HG03439 (cell line): ENCODE measurements around the gene AKR1A1.
"Not testable (repeated sequence)": the region's sequence is repeated elsewhere in the genome, so short reads cannot be mapped to it uniquely, and the experiment has no call there.

ENCODE experiments used
- ATAC-seq: cut with Tn5 transposase; IDR thresholded peaks from one replicate; pipeline ENCODE4 v1.9.1; 2021; ENCODE audit warnings: mild to moderate bottlenecking, moderate library complexity; ENCODE audit not compliant: unreplicated experiment

AKR1A1 gene

GRCh38 chr1:45569571-45569961 lies 18.9 kb downstream of the AKR1A1 start:
- peak; percentile 13 for ATAC-seq

- peak; percentile 71 for ATAC-seq
Measured at GRCh38 chr1:45569962-45570581, 19.4 kb downstream of the AKR1A1 start.

GRCh38 chr1:45570631-45571030 lies 20.0 kb downstream of the AKR1A1 start:
- ATAC-seq, result no peak

DNA sequence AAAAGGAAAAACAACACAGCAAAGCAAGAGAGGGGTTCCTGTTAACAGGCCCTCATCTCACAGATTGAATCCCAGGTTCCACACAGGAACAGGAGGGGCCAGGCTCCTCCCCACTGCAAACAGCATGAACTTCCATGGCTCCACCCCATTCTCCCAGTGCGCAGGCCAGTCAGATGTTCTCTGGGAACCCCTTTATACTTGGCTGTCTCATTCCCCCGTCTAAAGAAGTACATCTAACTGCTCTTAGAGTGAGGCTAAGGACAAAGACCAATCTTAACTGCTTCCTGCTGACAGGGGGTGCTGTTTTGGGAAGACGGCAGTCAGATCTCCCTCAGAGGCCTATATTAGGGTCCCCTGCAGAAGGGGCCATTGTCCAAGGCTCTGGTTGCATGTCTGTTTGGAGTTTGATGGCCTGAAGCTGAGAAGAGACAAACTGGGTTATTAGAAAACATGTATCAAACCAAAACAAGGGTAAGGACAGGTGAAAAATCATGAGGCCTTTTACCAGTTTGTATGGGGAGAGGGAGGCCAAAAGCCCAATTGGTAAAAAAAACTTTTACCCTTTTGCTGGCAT lies 22.7 kb downstream of the AKR1A1 start:
- ATAC-seq, result no peak

DNA sequence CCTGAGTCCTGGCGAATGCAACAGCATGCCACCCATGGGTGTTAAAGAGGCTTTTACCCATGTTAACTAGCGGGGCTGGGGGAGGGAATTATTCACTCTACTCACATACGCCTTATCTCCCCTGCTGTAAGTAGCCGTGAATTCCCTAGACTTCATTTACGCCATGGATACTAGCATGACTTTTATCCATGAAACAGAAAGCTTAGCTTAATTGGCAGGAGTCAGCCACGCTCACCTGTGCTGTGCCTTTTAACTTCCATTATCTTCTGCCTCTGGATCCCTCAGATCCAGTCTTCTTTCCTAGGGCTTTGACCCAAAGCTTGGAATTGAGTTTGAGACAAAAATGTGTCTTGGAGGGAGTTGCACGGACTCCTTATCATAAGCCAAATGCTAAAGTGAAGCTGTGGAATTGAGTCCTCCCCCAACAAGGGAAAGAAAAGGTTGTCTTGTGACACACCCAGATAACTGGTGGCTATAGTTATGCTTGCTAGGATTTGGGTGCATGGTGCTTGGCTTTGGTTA lies 23.5 kb downstream of the AKR1A1 start:
- no peak for ATAC-seq

DNA sequence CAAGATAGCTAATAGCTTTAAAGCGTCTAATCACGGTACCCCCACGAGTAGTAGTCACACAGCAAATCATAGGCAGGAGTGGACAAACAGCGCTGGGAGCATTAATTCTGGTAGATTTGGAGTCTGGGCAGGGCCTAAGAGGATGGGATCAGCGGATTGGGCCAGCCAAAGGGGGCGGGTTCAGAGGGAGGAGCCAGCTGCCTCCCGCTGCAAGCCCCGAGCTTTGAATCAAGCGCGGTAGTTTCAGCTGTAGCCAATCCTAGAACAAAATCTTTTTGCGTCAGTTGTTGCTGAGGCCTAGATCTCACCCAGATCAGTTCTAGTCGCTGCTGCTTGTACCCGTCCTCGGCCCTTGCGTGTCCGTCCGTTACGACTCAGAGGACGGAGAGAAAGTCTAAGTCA lies 32.6 kb downstream of the AKR1A1 start:
- ATAC-seq, result peak; percentile 72

GRCh38 chr1:45583666-45584350 lies 33.2 kb downstream of the AKR1A1 start, which contains the start of gene NASP:
Gene NASP, plus strand, starts transcription at chr1:45584041. Its CDS starts 106 bp downstream, at chr1:45584147.
- ATAC-seq, result peak; percentile 53

DNA sequence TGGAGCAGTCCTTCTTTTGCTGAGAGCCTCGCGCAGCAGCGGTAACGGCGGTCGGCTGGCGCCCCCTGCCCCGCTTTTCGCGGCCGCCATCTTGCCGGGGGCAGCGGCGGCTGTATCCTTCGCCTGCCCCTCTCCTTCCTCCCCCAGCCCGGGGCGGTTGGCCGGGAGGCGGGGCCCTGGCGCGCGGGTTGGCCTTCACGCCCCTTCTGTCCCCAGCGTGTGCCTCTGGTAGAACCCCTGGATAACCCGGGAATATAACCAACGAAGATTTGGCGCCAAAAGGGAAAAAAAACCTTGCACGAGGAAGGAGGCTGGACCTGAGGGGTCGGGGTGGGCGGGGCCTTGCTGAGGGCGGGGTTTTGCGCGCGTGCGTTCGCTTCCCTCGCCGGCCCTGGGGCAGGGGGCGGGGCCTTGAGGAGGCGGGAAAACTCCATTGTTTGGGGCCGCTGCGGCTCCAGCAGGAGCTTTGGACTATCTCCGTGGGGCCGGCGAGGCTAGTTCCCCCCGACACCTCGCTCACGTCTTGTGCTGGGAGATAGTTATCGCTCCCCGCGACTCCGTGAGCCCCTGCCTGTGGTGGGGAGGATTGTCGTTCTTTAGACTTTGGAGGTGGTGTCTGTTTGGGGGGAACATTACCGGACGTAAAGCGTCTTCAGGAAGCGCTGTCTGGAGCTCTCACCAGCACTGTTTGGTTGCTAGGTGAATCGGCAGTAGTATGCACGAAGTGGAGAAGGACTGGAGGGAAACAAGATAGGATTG lies 33.9 kb downstream of the AKR1A1 start:
- ATAC-seq, result peak; percentile 30

- no peak for ATAC-seq
Measured at GRCh38 chr1:45585110-45585426, 34.4 kb downstream of the AKR1A1 start.

GRCh38 chr1:45585496-45586075 lies 35.0 kb downstream of the AKR1A1 start:
- ATAC-seq, result no peak

DNA sequence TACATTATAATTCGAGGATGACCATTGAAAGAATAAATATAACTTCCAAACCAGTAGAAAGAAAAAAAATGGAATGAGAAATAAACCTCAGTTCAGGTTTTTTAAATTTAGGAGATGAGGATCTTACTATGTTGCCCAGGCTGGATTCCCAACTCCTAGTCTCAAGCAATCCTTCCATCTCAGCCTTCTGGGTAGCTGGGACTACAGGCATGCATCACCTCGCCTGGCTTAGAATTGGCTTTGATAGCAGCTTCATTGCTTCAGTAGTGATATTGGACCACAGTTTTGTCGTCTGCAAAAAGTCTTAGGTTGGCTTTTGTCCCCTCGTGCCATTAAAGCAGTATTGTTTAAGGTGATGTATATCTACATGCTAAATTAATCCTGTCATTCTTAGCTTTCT lies 36.1 kb downstream of the AKR1A1 start:
- no peak for ATAC-seq

- ATAC-seq, result no peak
Measured at GRCh38 chr1:45589861-45590260, 39.2 kb downstream of the AKR1A1 start.

DNA sequence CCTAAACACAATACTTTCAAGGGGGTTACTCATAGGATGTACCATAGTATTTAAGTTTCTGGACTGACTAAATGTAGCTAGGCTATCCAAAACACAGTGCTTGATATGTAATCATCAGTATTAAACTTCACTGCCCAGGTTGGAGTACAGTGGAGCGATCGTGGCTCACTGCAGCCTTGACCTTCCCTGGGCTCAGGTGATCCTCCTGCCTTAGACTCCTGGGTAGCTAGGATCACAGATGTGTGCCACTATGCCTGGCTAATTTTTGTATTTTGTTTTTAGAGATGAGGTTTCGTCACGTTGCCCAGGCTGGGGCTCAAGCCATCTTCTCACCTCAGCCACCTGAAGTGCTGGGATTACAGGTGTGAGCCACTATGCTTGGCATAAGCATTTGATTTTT lies 43.8 kb downstream of the AKR1A1 start:
- ATAC-seq, result no peak

GRCh38 chr1:45596765-45597164 lies 46.1 kb downstream of the AKR1A1 start:
- not testable (repeated sequence) for ATAC-seq

DNA sequence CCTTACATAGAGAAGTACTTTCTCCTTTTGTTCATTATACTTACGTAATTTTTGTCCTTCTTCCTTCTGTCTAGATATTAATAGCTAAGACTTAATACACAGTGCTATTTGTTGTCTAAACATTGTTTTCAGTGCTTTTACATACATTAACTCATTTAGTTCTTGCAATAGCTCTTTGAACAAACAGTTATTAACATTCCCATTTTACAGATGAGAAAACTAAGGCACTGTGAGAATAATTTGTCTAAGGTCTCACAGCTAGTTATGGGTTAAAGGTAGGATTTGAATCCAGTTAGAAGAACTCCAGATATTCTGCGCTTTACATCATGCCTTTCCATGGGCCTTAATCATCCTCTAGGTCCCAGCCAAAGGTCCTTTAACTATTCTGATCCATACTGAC lies 53.6 kb downstream of the AKR1A1 start:
- ATAC-seq, result no peak

GRCh38 chr1:45607404-45608074 lies 56.9 kb downstream of the AKR1A1 start:
- no peak for ATAC-seq

GRCh38 chr1:45608175-45609156 lies 57.8 kb downstream of the AKR1A1 start:
- no peak for ATAC-seq

GRCh38 chr1:45610589-45611226 lies 60.1 kb downstream of the AKR1A1 start:
- no peak for ATAC-seq
